H9 (cell line): Measurements from ENCODE around the gene DDRGK1. TPM values are rescaled to one million over a fixed set of nuclear protein-coding genes. Genes with fewer than 3 reads are reported as not detected.
A peak's percentile ranks its signal among the peaks of the same experiment; 100 is the strongest.

ENCODE experiments used
- DNase-seq: peaks from one replicate; pipeline ENCODE4 v3.0.0-alpha.2; 2017
- H2AFZ ChIP-seq: one replicate; pipeline ENCODE4 v1.6.1; 2013; ENCODE audit warnings: mild to moderate bottlenecking, low read length, control low read depth, moderate library complexity
- H2AK5ac ChIP-seq: 2 replicates; pipeline ENCODE4 v1.6.1; 2013; ENCODE audit warnings: low read length, control low read depth, mixed read lengths; ENCODE audit not compliant: insufficient read length
- H2BK120ac ChIP-seq: one replicate; pipeline ENCODE4 v1.6.1; 2013; ENCODE audit warnings: low read depth, mild to moderate bottlenecking, low read length, control low read depth, inconsistent platforms; ENCODE audit not compliant: poor library complexity, severe bottlenecking
- H2BK12ac ChIP-seq: 2 replicates; pipeline ENCODE4 v1.6.1; 2013; ENCODE audit warnings: low read length, control low read depth, mixed read lengths, low read depth; ENCODE audit not compliant: insufficient read length
- H2BK15ac ChIP-seq: 2 replicates; pipeline ENCODE4 v1.6.1; 2013; ENCODE audit warnings: low read depth, low read length, control low read depth
- H2BK20ac ChIP-seq: one replicate; pipeline ENCODE4 v1.6.1; 2013; ENCODE audit warnings: low read depth, mild to moderate bottlenecking, low read length, control low read depth, inconsistent platforms; ENCODE audit not compliant: poor library complexity, severe bottlenecking
- H2BK5ac ChIP-seq: 2 replicates; pipeline ENCODE4 v1.6.1; 2013; ENCODE audit warnings: low read length, control low read depth, mixed read lengths; ENCODE audit not compliant: insufficient read length
- H3K14ac ChIP-seq: 2 replicates; pipeline ENCODE4 v1.6.1; 2013; ENCODE audit warnings: low read length, control low read depth; ENCODE audit not compliant: insufficient read depth
- H3K18ac ChIP-seq: 2 replicates; pipeline ENCODE4 v1.6.1; 2013; ENCODE audit warnings: low read depth, mild to moderate bottlenecking, mixed read lengths, low read length, control low read depth; ENCODE audit not compliant: insufficient read length
- H3K23ac ChIP-seq: 2 replicates; pipeline ENCODE4 v1.6.1; 2013; ENCODE audit warnings: low read length, control low read depth, mixed read lengths, low read depth; ENCODE audit not compliant: insufficient read length
- H3K23me2 ChIP-seq: 2 replicates; pipeline ENCODE4 v1.6.1; 2013; ENCODE audit warnings: low read depth, mild to moderate bottlenecking, mixed read lengths, low read length, control low read depth; ENCODE audit not compliant: insufficient read length, poor library complexity, severe bottlenecking
- H3K27ac ChIP-seq: 2 replicates; pipeline ENCODE4 v1.5.1; 2013; ENCODE audit warnings: low read length, control low read depth, mixed read lengths, low read depth; ENCODE audit not compliant: insufficient read length
- H3K27me3 ChIP-seq: 2 replicates; pipeline ENCODE4 v1.6.1; 2013; ENCODE audit warnings: low read length, control low read depth, inconsistent platforms; ENCODE audit not compliant: insufficient read depth
- H3K4ac ChIP-seq: 2 replicates; pipeline ENCODE4 v1.6.1; 2013; ENCODE audit warnings: low read depth, mild to moderate bottlenecking, control low read depth, inconsistent platforms, low read length, moderate library complexity
- H3K4me1 ChIP-seq: 2 replicates; pipeline ENCODE4 v1.6.1; 2013; ENCODE audit warnings: low read length, control low read depth, inconsistent platforms; ENCODE audit not compliant: insufficient read depth
- H3K4me2 ChIP-seq: 2 replicates; pipeline ENCODE4 v1.6.1; 2013; ENCODE audit warnings: low read length, control low read depth, mixed read lengths; ENCODE audit not compliant: insufficient read length, insufficient read depth
- H3K56ac ChIP-seq: 2 replicates; pipeline ENCODE4 v1.6.1; 2013; ENCODE audit warnings: low read depth, mild to moderate bottlenecking, mixed read lengths, low read length, control low read depth; ENCODE audit not compliant: insufficient read length
- H3K79me1 ChIP-seq: 2 replicates; pipeline ENCODE4 v1.6.1; 2013; ENCODE audit warnings: low read depth, mild to moderate bottlenecking, moderate library complexity, low read length, control low read depth, inconsistent platforms; ENCODE audit not compliant: insufficient read depth, poor library complexity, severe bottlenecking
- H3K79me2 ChIP-seq: 2 replicates; pipeline ENCODE4 v1.6.1; 2013; ENCODE audit warnings: low read length, control low read depth, inconsistent platforms; ENCODE audit not compliant: insufficient read depth
- H3K9ac ChIP-seq: 2 replicates; pipeline ENCODE4 v1.6.1; 2013; ENCODE audit warnings: low read length, control low read depth, mixed read lengths; ENCODE audit not compliant: insufficient read length; ENCODE audit errors: extremely low read depth
- H3K9me3 ChIP-seq: one replicate; pipeline ENCODE4 v1.6.1; 2013; ENCODE audit warnings: low read depth, low read length, inconsistent platforms; ENCODE audit not compliant: control insufficient read depth
- H3T11ph ChIP-seq: one replicate; pipeline ENCODE4 v1.6.1; 2013; ENCODE audit warnings: mild to moderate bottlenecking, low read length, control low read depth, inconsistent platforms
- H4K20me1 ChIP-seq: one replicate; pipeline ENCODE4 v1.6.1; 2013; ENCODE audit not compliant: control insufficient read depth, insufficient read length, insufficient read depth
- H4K5ac ChIP-seq: 2 replicates; pipeline ENCODE4 v1.6.1; 2013; ENCODE audit warnings: low read depth, mild to moderate bottlenecking, mixed read lengths, low read length, control low read depth; ENCODE audit not compliant: insufficient read length
- H4K8ac ChIP-seq: replicated peaks from 2 replicates; pipeline ENCODE4 v1.6.1; 2013; ENCODE audit warnings: low read length, control low read depth, mixed read lengths, low read depth; ENCODE audit not compliant: insufficient read length
- H4K91ac ChIP-seq: 2 replicates; pipeline ENCODE4 v1.6.1; 2013; ENCODE audit warnings: low read depth, mild to moderate bottlenecking, moderate library complexity, mixed read lengths, low read length, control low read depth; ENCODE audit not compliant: insufficient read length
- H3K27ac Mint-ChIP-seq, 3 experiments: 2 replicates in 2 of 3; 3 replicates in 1 of 3; pipeline ENCODE4 v1.8.0; 2020 to 2021; ENCODE audit warnings: mixed read lengths in 3 of 3, mild to moderate bottlenecking in 1 of 3, moderate library complexity in 1 of 3
- H3K27me3 Mint-ChIP-seq: 2 replicates; pipeline ENCODE4 v1.8.0; 2021; ENCODE audit warnings: low read depth, mild to moderate bottlenecking, moderate library complexity, mixed read lengths
- H3K36me3 Mint-ChIP-seq, 3 experiments: 2 replicates in 2 of 3; 3 replicates in 1 of 3; pipeline ENCODE4 v1.8.0; 2020 to 2021; ENCODE audit warnings: low read depth in 3 of 3, mixed read lengths in 3 of 3; ENCODE audit not compliant: insufficient read depth in 1 of 3
- H3K4me1 Mint-ChIP-seq, 2 experiments: 2 replicates each; pipeline ENCODE4 v1.8.0; 2020; ENCODE audit warnings: mixed read lengths in 2 of 2
- H3K4me3 Mint-ChIP-seq, 2 experiments: 2 replicates in 1 of 2; 3 replicates in 1 of 2; pipeline ENCODE4 v1.8.0; 2020 to 2021; ENCODE audit warnings: mild to moderate bottlenecking in 2 of 2, mixed read lengths in 2 of 2, moderate library complexity in 1 of 2
- H3K9me3 Mint-ChIP-seq, 2 experiments: 2 replicates in 1 of 2; 3 replicates in 1 of 2; pipeline ENCODE4 v1.8.0; 2020; ENCODE audit warnings: mild to moderate bottlenecking in 2 of 2, mixed read lengths in 2 of 2, moderate library complexity in 1 of 2
- CTCF ChIP-seq: fragments of 200-600 bp; sonication (generic); conservative IDR thresholded peaks from 3 replicates; pipeline ENCODE4 v1.8.0; 2021; ENCODE audit warnings: antibody characterized with exemption, mild to moderate bottlenecking
- WGBS: extraction: QIAGEN DNeasy Blood & Tissue Kit; methylation state at CpG from one replicate; pipeline ENCODE4 v1.1.7; 2013; ENCODE audit warnings: missing lambda C conversion rate, low lambda C conversion rate, mixed read lengths; ENCODE audit not compliant: insufficient read length; ENCODE audit errors: extremely low coverage; 5-methylcytosine and 5-hydroxymethylcytosine counted together
- total RNA-seq: library from RNA; stranded (reverse); gene quantifications from 2 replicates; pipeline ENCODE4 v1.2.1, GENCODE V29; 2021

The DDRGK1 gene
- total RNA-seq, 1 experiment from 2014 or later, result 58.1 TPM

- Histone ChIP-seq H4K8ac (no peak overlapping the region), H3K27ac (no peak overlapping the region), H3K9me3 (no peaks in the 10 kb centered on the region), H3K4ac (no peak overlapping the region), H3T11ph (no peak overlapping the region), H2BK120ac (no peak overlapping the region), H3K4me2 (no peak overlapping the region), H4K20me1 (no peaks in the 10 kb centered on the region), H3K23ac (no peak overlapping the region), H3K23me2 (no peaks in the 10 kb centered on the region), H2BK15ac (no peak overlapping the region), H2AK5ac (no peak overlapping the region), H3K9ac (no peak overlapping the region), H2BK20ac (no peak overlapping the region), H4K5ac (no peak overlapping the region), H2BK12ac (no peak overlapping the region), H3K14ac (no peak overlapping the region), H3K4me1 (no peaks in the 10 kb centered on the region), H4K91ac (no peak overlapping the region), H2AFZ (no peak overlapping the region), H3K56ac (no peak overlapping the region), H3K79me1 (no peaks in the 10 kb centered on the region), H3K18ac (no peak overlapping the region), H3K79me2 (no peaks in the 10 kb centered on the region), H3K27me3 (no peaks in the 10 kb centered on the region), H2BK5ac (no peak overlapping the region)
- no peaks in the 10 kb centered on the region for H3K27me3 Mint-ChIP-seq
- H3K4me3 Mint-ChIP-seq, result no peak overlapping the region
- no peak for DNase-seq
- peaks cover 18 to 54% (median 23%) of the 10 kb centered on the region in 3 experiments; a peak in 6 of 7 replicates for H3K36me3 Mint-ChIP-seq
- peak overlapping the region in 1 of 3 experiments; percentile 35; a peak in 1 of 7 replicates for H3K27ac Mint-ChIP-seq
- H3K9me3 Mint-ChIP-seq, result no peaks in the 10 kb centered on the region
- no CpG with 5 or more reads among the region's 25 CpGs for WGBS
- TF ChIP-seq CTCF, result no peak
- H3K4me1 Mint-ChIP-seq, result no peaks in the 10 kb centered on the region
Measured at GRCh38 chr20:3222635-3223600, 18.4 kb upstream of the DDRGK1 start.
